Uterus (tissue), 4 donors: ENCODE results near the gene FNDC1. TPM values are rescaled to one million over a fixed set of nuclear protein-coding genes. Genes with fewer than 3 reads are reported as not detected.

ENCODE experiments used
- DNase-seq, 2 donors: peaks; one replicate each; pipeline ENCODE4 v3.0.0-alpha.2; 2019 to 2020
- H3K27ac ChIP-seq, 2 donors: fragments of 200-600 bp; sonication (generic); 1 replicate in 1 of 2; 2 replicates in 1 of 2; pipeline ENCODE4 v1.5.1; 2016 to 2018
- H3K27me3 ChIP-seq, 2 donors: fragments of 200-600 bp; sonication (generic); one replicate each; pipeline ENCODE4 v1.5.1; 2018 to 2019; ENCODE audit warnings: control low read depth in 1 of 2
- H3K36me3 ChIP-seq, 2 donors: fragments of 200-600 bp; sonication (generic); one replicate each; pipeline ENCODE4 v1.5.1; 2019; ENCODE audit warnings: control low read depth in 1 of 2
- H3K4me1 ChIP-seq, 2 donors: fragments of 200-600 bp; sonication (generic); one replicate each; pipeline ENCODE4 v1.5.1; 2018 to 2019; ENCODE audit warnings: control low read depth in 1 of 2
- H3K4me3 ChIP-seq, 2 donors: fragments of 200-600 bp; sonication (generic); 1 replicate in 1 of 2; 2 replicates in 1 of 2; pipeline ENCODE4 v1.5.1; 2018 to 2019; ENCODE audit warnings: mild to moderate bottlenecking in 1 of 2
- H3K9me3 ChIP-seq, 2 donors: fragments of 200-600 bp; sonication (generic); one replicate each; pipeline ENCODE4 v1.5.1; 2019; ENCODE audit warnings: control low read depth in 1 of 2
- CTCF ChIP-seq, 4 experiments: fragments of 200-600 bp in 2 of 4; fragments of 450-650 bp in 2 of 4; sonication (generic) in 2 of 4; IDR thresholded peaks; one replicate each; pipeline ENCODE4 v1.5.1; 2016 to 2019; ENCODE audit warnings: antibody characterized with exemption in 4 of 4, mild to moderate bottlenecking in 2 of 4, moderate library complexity in 1 of 4
- POLR2A ChIP-seq, 2 donors: fragments of 450-650 bp; IDR thresholded peaks; one replicate each; pipeline ENCODE4 v1.6.1; 2016; ENCODE audit warnings: antibody characterized with exemption in 2 of 2, mild to moderate bottlenecking in 1 of 2, moderate library complexity in 1 of 2
- intact Hi-C: fragments of 100-400 bp; cut with DNase I; formaldehyde crosslinking; loops from one replicate; pipeline ENCODE4 v1.15.1; 2023; ENCODE audit warnings: low total_unique reads
- total RNA-seq, 4 donors: library from RNA; depleted of rRNA in 3 of 4; stranded (reverse); fragments of >200 nt in 3 of 4; gene quantifications; one replicate each; pipeline versions ENCODE4 v1.1.0 to v1.2.4, GENCODE V29; 2014 to 2023
- donor health status: DM: yes; HTN: yes; CAD: no.

The FNDC1 gene
- total RNA-seq, 4 donors from 2014 or later = 0.26 to 28.1 (median 0.55) TPM; not detected in 1

- H3K36me3 ChIP-seq = no peaks in the 10 kb centered on the region
- DNase-seq = no peak
- no peak overlapping the region for H3K27ac ChIP-seq
- no peak overlapping the region for H3K4me3 ChIP-seq
- H3K4me1 ChIP-seq = no peaks in the 10 kb centered on the region
- H3K27me3 ChIP-seq = no peaks in the 10 kb centered on the region
- TF ChIP-seq POLR2A (IDR thresholded peaks at IDR 0.05) = no peak
- TF ChIP-seq CTCF (IDR thresholded peaks at IDR 0.05) = no peak
- intact Hi-C loops = no loop called here
- no peaks in the 10 kb centered on the region for H3K9me3 ChIP-seq
Observed at GRCh38 chr6:159197251-159197650, 28.1 kb downstream of the FNDC1 start.

- no peak for DNase-seq
- intact Hi-C loops = no loop called here
- no peak overlapping the region for H3K27ac ChIP-seq
- no peaks in the 10 kb centered on the region for H3K27me3 ChIP-seq
- H3K4me1 ChIP-seq = no peaks in the 10 kb centered on the region
- H3K36me3 ChIP-seq = no peaks in the 10 kb centered on the region
- TF ChIP-seq POLR2A (IDR thresholded peaks at IDR 0.05) = no peak
- TF ChIP-seq CTCF (IDR thresholded peaks at IDR 0.05) = no peak
- no peak overlapping the region for H3K4me3 ChIP-seq
- no peaks in the 10 kb centered on the region for H3K9me3 ChIP-seq
Observed at GRCh38 chr6:159201336-159201735, 32.1 kb downstream of the FNDC1 start.

- Histone ChIP-seq H3K36me3 (no peaks in the 10 kb centered on the region), H3K4me1 (no peaks in the 10 kb centered on the region), H3K27ac (no peak overlapping the region), H3K9me3 (no peaks in the 10 kb centered on the region), H3K27me3 (no peaks in the 10 kb centered on the region), H3K4me3 (no peak overlapping the region)
- intact Hi-C loops = no loop called here
- no peak for TF ChIP-seq POLR2A (IDR thresholded peaks at IDR 0.05)
- TF ChIP-seq CTCF (IDR thresholded peaks at IDR 0.05) = no peak
- DNase-seq = peak in 1 of 2 donors; percentile 24
Observed at GRCh38 chr6:159203304-159204005, 34.3 kb downstream of the FNDC1 start.

- DNase-seq = no peak
- Histone ChIP-seq H3K4me3 (no peak overlapping the region), H3K9me3 (no peaks in the 10 kb centered on the region), H3K27ac (no peak overlapping the region), H3K36me3 (no peaks in the 10 kb centered on the region), H3K27me3 (no peaks in the 10 kb centered on the region), H3K4me1 (no peaks in the 10 kb centered on the region)
- intact Hi-C loops = no loop called here
- TF ChIP-seq CTCF (IDR thresholded peaks at IDR 0.05) = no peak
- TF ChIP-seq POLR2A (IDR thresholded peaks at IDR 0.05) = no peak
Observed at GRCh38 chr6:159204605-159205004, 35.4 kb downstream of the FNDC1 start.

GRCh38 chr6:159212028-159212427, 42.8 kb downstream of the FNDC1 start:
- TF ChIP-seq POLR2A (IDR thresholded peaks at IDR 0.05) = no peak
- TF ChIP-seq CTCF (IDR thresholded peaks at IDR 0.05) = no peak
- no peaks in the 10 kb centered on the region for H3K36me3 ChIP-seq
- H3K4me1 ChIP-seq = no peaks in the 10 kb centered on the region
- H3K27ac ChIP-seq = no peak overlapping the region
- no peak overlapping the region for H3K4me3 ChIP-seq
- H3K27me3 ChIP-seq = no peaks in the 10 kb centered on the region
- intact Hi-C loops = no loop called here
- no peak for DNase-seq
- no peaks in the 10 kb centered on the region for H3K9me3 ChIP-seq
